Mucosa of stomach (tissue), 1 donor: ENCODE measurements around the gene WDFY2.

Source experiments
- H3K27me3 ChIP-seq: one replicate; pipeline ENCODE4 v1.7.0; 2013; ENCODE audit warnings: mild to moderate bottlenecking, low read length; ENCODE audit not compliant: control insufficient read depth, insufficient read depth
- H3K36me3 ChIP-seq: one replicate; pipeline ENCODE4 v1.7.0; 2013; ENCODE audit warnings: low read length; ENCODE audit not compliant: control insufficient read depth, insufficient read depth
- H3K4me1 ChIP-seq: one replicate; pipeline ENCODE4 v1.7.0; 2013; ENCODE audit warnings: mild to moderate bottlenecking, low read length; ENCODE audit not compliant: control insufficient read depth, insufficient read depth
- H3K4me3 ChIP-seq: one replicate; pipeline ENCODE4 v1.7.0; 2013; ENCODE audit warnings: low read length
- H3K9ac ChIP-seq: one replicate; pipeline ENCODE4 v1.7.0; 2013; ENCODE audit warnings: mild to moderate bottlenecking, low read length, moderate library complexity
- H3K9me3 ChIP-seq: one replicate; pipeline ENCODE4 v1.7.0; 2013; ENCODE audit warnings: mild to moderate bottlenecking, low read length, moderate library complexity; ENCODE audit not compliant: control insufficient read depth
- donor health status: Pancreatic carcinoma.

Gene WDFY2

GRCh38 chr13:51666374-51666773 is 82.1 kb downstream of the WDFY2 start:
- Histone ChIP-seq H3K9ac (no peak overlapping the region), H3K4me3 (no peak overlapping the region), H3K36me3 (no peaks in the 10 kb centered on the region), H3K27me3 (no peaks in the 10 kb centered on the region), H3K9me3 (no peaks in the 10 kb centered on the region), H3K4me1 (peaks cover 8% of the 10 kb centered on the region)

GRCh38 chr13:51666839-51667238 is 82.6 kb downstream of the WDFY2 start:
- Histone ChIP-seq H3K4me1 (peaks cover 8% of the 10 kb centered on the region), H3K9me3 (no peaks in the 10 kb centered on the region), H3K36me3 (no peaks in the 10 kb centered on the region)

GRCh38 chr13:51668580-51669195 is 84.4 kb downstream of the WDFY2 start:
- Histone ChIP-seq H3K4me3 (no peak overlapping the region), H3K27me3 (no peaks in the 10 kb centered on the region), H3K36me3 (no peaks in the 10 kb centered on the region), H3K9ac (no peak overlapping the region), H3K9me3 (no peaks in the 10 kb centered on the region), H3K4me1 (peaks cover 8% of the 10 kb centered on the region)

More at GRCh38 chr13:51666839-51667238, 82.6 kb downstream of the WDFY2 start:
- no peak overlapping the region for H3K9ac ChIP-seq
- no peak overlapping the region for H3K4me3 ChIP-seq
- H3K27me3 ChIP-seq: no peaks in the 10 kb centered on the region

GRCh38 chr13:51673165-51673564 is 88.9 kb downstream of the WDFY2 start:
- Histone ChIP-seq H3K36me3 (no peaks in the 10 kb centered on the region), H3K9me3 (no peaks in the 10 kb centered on the region), H3K4me3 (no peak overlapping the region), H3K27me3 (no peaks in the 10 kb centered on the region), H3K9ac (no peak overlapping the region), H3K4me1 (peaks cover 17% of the 10 kb centered on the region)

GRCh38 chr13:51674276-51674675 is 90.0 kb downstream of the WDFY2 start:
- Histone ChIP-seq H3K27me3 (no peaks in the 10 kb centered on the region), H3K4me1 (peaks cover 9% of the 10 kb centered on the region), H3K4me3 (no peak overlapping the region), H3K9ac (no peak overlapping the region), H3K36me3 (no peaks in the 10 kb centered on the region), H3K9me3 (no peaks in the 10 kb centered on the region)

GRCh38 chr13:51675385-51675784 is 91.1 kb downstream of the WDFY2 start:
- Histone ChIP-seq H3K4me3 (no peak overlapping the region), H3K9ac (no peak overlapping the region), H3K27me3 (no peaks in the 10 kb centered on the region)

GRCh38 chr13:51675877-51676276 is 91.6 kb downstream of the WDFY2 start:
- Histone ChIP-seq H3K4me1 (peaks cover 9% of the 10 kb centered on the region), H3K36me3 (no peaks in the 10 kb centered on the region), H3K9ac (no peak overlapping the region), H3K27me3 (no peaks in the 10 kb centered on the region), H3K9me3 (no peaks in the 10 kb centered on the region), H3K4me3 (no peak overlapping the region)

More at GRCh38 chr13:51675385-51675784, 91.1 kb downstream of the WDFY2 start:
- H3K9me3 ChIP-seq: no peaks in the 10 kb centered on the region
- H3K36me3 ChIP-seq: no peaks in the 10 kb centered on the region
- peaks cover 9% of the 10 kb centered on the region for H3K4me1 ChIP-seq

- Histone ChIP-seq H3K27me3 (no peaks in the 10 kb centered on the region), H3K4me3 (no peak overlapping the region), H3K4me1 (peaks cover 9% of the 10 kb centered on the region), H3K9me3 (no peaks in the 10 kb centered on the region), H3K36me3 (no peaks in the 10 kb centered on the region), H3K9ac (no peak overlapping the region)
Measured at GRCh38 chr13:51676739-51677138, 92.5 kb downstream of the WDFY2 start.

- no peak overlapping the region for H3K9ac ChIP-seq
- no peak overlapping the region for H3K4me3 ChIP-seq
- no peaks in the 10 kb centered on the region for H3K36me3 ChIP-seq
- no peaks in the 10 kb centered on the region for H3K27me3 ChIP-seq
- no peaks in the 10 kb centered on the region for H3K9me3 ChIP-seq
- H3K4me1 ChIP-seq: peaks cover 9% of the 10 kb centered on the region
Measured at GRCh38 chr13:51678420-51678819, 94.2 kb downstream of the WDFY2 start.

- H3K27me3 ChIP-seq: no peaks in the 10 kb centered on the region
- peaks cover 2% of the 10 kb centered on the region for H3K4me1 ChIP-seq
- no peaks in the 10 kb centered on the region for H3K36me3 ChIP-seq
- H3K9ac ChIP-seq: no peak overlapping the region
- no peak overlapping the region for H3K4me3 ChIP-seq
- no peaks in the 10 kb centered on the region for H3K9me3 ChIP-seq
Measured at GRCh38 chr13:51679616-51680015, 95.4 kb downstream of the WDFY2 start.

GRCh38 chr13:51681037-51681678 is 96.9 kb downstream of the WDFY2 start:
- Histone ChIP-seq H3K9me3 (no peaks in the 10 kb centered on the region), H3K4me1 (no peaks in the 10 kb centered on the region), H3K27me3 (no peaks in the 10 kb centered on the region), H3K9ac (no peak overlapping the region), H3K36me3 (no peaks in the 10 kb centered on the region), H3K4me3 (no peak overlapping the region)

GRCh38 chr13:51682686-51683085 is 98.4 kb downstream of the WDFY2 start:
- Histone ChIP-seq H3K9me3 (no peaks in the 10 kb centered on the region), H3K9ac (no peak overlapping the region), H3K27me3 (no peaks in the 10 kb centered on the region), H3K4me1 (no peaks in the 10 kb centered on the region), H3K36me3 (no peaks in the 10 kb centered on the region), H3K4me3 (no peak overlapping the region)
